OCI-LY7 (cell line): Measurements from ENCODE around the gene MAZ. TPM values are rescaled to one million over a fixed set of nuclear protein-coding genes. Genes with fewer than 3 reads are reported as not detected.

Source experiments
- BruUV-seq: library from RNA; stranded (reverse); fragments of 400-500 nt; replicated peaks from 2 replicates; lab custom pipeline; 2021; lab: Mats Ljungman, UMichigan
- CTCF ChIA-PET: fragments of 300-600 bp; sonication (Branson Sonifier 250); formaldehyde crosslinking; loops from one replicate; lab custom pipeline; 2022; ENCODE audit warnings: antibody characterized with exemption; ENCODE audit not compliant: unreplicated experiment; lab: Charles Lee
- POLR2A ChIA-PET: fragments of 300-600 bp; sonication (Branson Sonifier 250); formaldehyde crosslinking; loops from one replicate; lab custom pipeline; 2022; ENCODE audit warnings: antibody characterized with exemption; lab: Charles Lee
- DNase-seq: peaks from one replicate; pipeline ENCODE4 v3.0.0-alpha.2; 2015; ENCODE audit warnings: low spot score
- H2AFZ ChIP-seq: fragments of 200-600 bp; sonication (generic), shearing (Covaris generic); 2 replicates; pipeline ENCODE4 v1.6.1; 2014; ENCODE audit warnings: mild to moderate bottlenecking, antibody characterized with exemption, low read length, moderate library complexity
- H3K27ac ChIP-seq: fragments of 200-600 bp; sonication (generic); 2 replicates; pipeline ENCODE4 v1.5.1; 2014; ENCODE audit warnings: mixed run types, low read depth, mild to moderate bottlenecking, moderate library complexity, low read length, inconsistent platforms; ENCODE audit not compliant: poor library complexity, severe bottlenecking
- H3K36me3 ChIP-seq: fragments of 200-600 bp; sonication (generic); 2 replicates; pipeline ENCODE4 v1.6.1; 2014; ENCODE audit warnings: mild to moderate bottlenecking, antibody characterized with exemption, low read length, moderate library complexity, mixed read lengths; ENCODE audit not compliant: insufficient read depth
- H3K4me1 ChIP-seq: fragments of 200-600 bp; sonication (generic); 2 replicates; pipeline ENCODE4 v1.5.1; 2014; ENCODE audit warnings: mild to moderate bottlenecking, low read length; ENCODE audit not compliant: insufficient read depth, poor library complexity, severe bottlenecking
- H3K4me2 ChIP-seq: fragments of 200-600 bp; sonication (generic); 2 replicates; pipeline ENCODE4 v1.6.1; 2014; ENCODE audit warnings: mild to moderate bottlenecking, low read length
- H3K4me3 ChIP-seq: fragments of 200-600 bp; sonication (generic); 2 replicates; pipeline ENCODE4 v1.5.1; 2014; ENCODE audit warnings: mild to moderate bottlenecking, low read depth, low read length; ENCODE audit not compliant: poor library complexity, severe bottlenecking
- H3K79me2 ChIP-seq: fragments of 200-600 bp; sonication (generic); 2 replicates; pipeline ENCODE4 v1.6.1; 2016; ENCODE audit warnings: low read depth, mild to moderate bottlenecking, low read length, moderate library complexity, mixed read lengths; ENCODE audit not compliant: insufficient read depth
- H3K9me2 ChIP-seq: fragments of 200-600 bp; sonication (generic); 2 replicates; pipeline ENCODE4 v1.6.1; 2016; ENCODE audit warnings: mild to moderate bottlenecking, low read length, mixed read lengths; ENCODE audit not compliant: insufficient read depth
- H3K9me3 ChIP-seq: fragments of 200-600 bp; sonication (generic); 2 replicates; pipeline ENCODE4 v1.6.1; 2014; ENCODE audit warnings: mild to moderate bottlenecking, mixed run types, low read length, mixed read lengths
- H4K20me1 ChIP-seq: fragments of 200-600 bp; sonication (generic); 2 replicates; pipeline ENCODE4 v1.6.1; 2014; ENCODE audit warnings: mild to moderate bottlenecking, antibody characterized with exemption, low read length, moderate library complexity, mixed read lengths; ENCODE audit not compliant: insufficient read depth
- CTCF ChIP-seq: fragments of 200-600 bp; sonication (generic); conservative IDR thresholded peaks from 2 replicates; pipeline ENCODE4 v1.5.1; 2014; ENCODE audit warnings: mild to moderate bottlenecking, antibody characterized with exemption, low read length, moderate library complexity, mixed read lengths
- EZH2phosphoT487 ChIP-seq: fragments of 200-600 bp; sonication (generic); IDR thresholded peaks from 2 replicates; pipeline ENCODE4 v1.6.1; 2018; ENCODE audit warnings: low read depth, borderline replicate concordance, mild to moderate bottlenecking, mixed run types, antibody characterized with exemption, low read length, moderate library complexity, mixed read lengths
- intact Hi-C: fragments of 100-400 bp; cut with micrococcal nuclease; formaldehyde crosslinking; loops from one replicate; pipeline ENCODE4 v1.10.0; 2022; ENCODE audit not compliant: unreplicated experiment
- total RNA-seq, 2 experiments: library from RNA; depleted of rRNA in 1 of 2; stranded (reverse); fragments of >200 nt in 1 of 2; shearing (Covaris generic) in 1 of 2; gene quantifications; 2 replicates each; pipeline ENCODE4 v1.2.3, GENCODE V29; 2014 to 2022

The MAZ gene
- total RNA-seq, 2 experiments from 2014 or later: 471 to 484 TPM

GRCh38 chr16:29839822-29840221 lies 33.5 kb downstream of the MAZ start:
- no peak for TF ChIP-seq EZH2phosphoT487
- no peak for TF ChIP-seq CTCF
- Histone ChIP-seq H3K79me2 (no peaks in the 10 kb centered on the region), H2AFZ (no peak overlapping the region), H3K9me3 (no peaks in the 10 kb centered on the region), H4K20me1 (no peaks in the 10 kb centered on the region), H3K4me3 (no peak overlapping the region), H3K27ac (no peak overlapping the region), H3K36me3 (no peaks in the 10 kb centered on the region), H3K4me2 (no peak overlapping the region), H3K9me2 (no peaks in the 10 kb centered on the region), H3K4me1 (no peaks in the 10 kb centered on the region)
- BruUV-seq: no TSS peak
- ChIA-PET CTCF (no interaction called here), POLR2A (no interaction called here)
- intact Hi-C loops: no loop called here
- DNase-seq: no peak

- no peak for DNase-seq
- no TSS peak for BruUV-seq
- Histone ChIP-seq H2AFZ (no peak overlapping the region), H3K9me3 (no peaks in the 10 kb centered on the region), H3K27ac (no peak overlapping the region), H3K4me1 (no peaks in the 10 kb centered on the region), H4K20me1 (no peaks in the 10 kb centered on the region), H3K79me2 (no peaks in the 10 kb centered on the region), H3K9me2 (no peaks in the 10 kb centered on the region), H3K4me2 (no peak overlapping the region), H3K36me3 (no peaks in the 10 kb centered on the region), H3K4me3 (no peak overlapping the region)
- POLR2A ChIA-PET: no interaction called here
- TF ChIP-seq EZH2phosphoT487 (no peak), CTCF (no peak)
- CTCF ChIA-PET: no interaction called here
- intact Hi-C loops: no loop called here
Measured at GRCh38 chr16:29840240-29840639, 33.9 kb downstream of the MAZ start.

GRCh38 chr16:29841631-29842030 lies 35.3 kb downstream of the MAZ start:
- no peak overlapping the region for H2AFZ ChIP-seq
- CTCF ChIA-PET: no interaction called here
- intact Hi-C loops: no loop called here
- H3K9me3 ChIP-seq: no peaks in the 10 kb centered on the region
- H3K9me2 ChIP-seq: no peaks in the 10 kb centered on the region
- POLR2A ChIA-PET: no interaction called here
- H3K4me1 ChIP-seq: no peaks in the 10 kb centered on the region
- H4K20me1 ChIP-seq: no peaks in the 10 kb centered on the region
- H3K27ac ChIP-seq: no peak overlapping the region
- TF ChIP-seq EZH2phosphoT487: no peak
- no peak for TF ChIP-seq CTCF
- no peaks in the 10 kb centered on the region for H3K79me2 ChIP-seq
- H3K36me3 ChIP-seq: no peaks in the 10 kb centered on the region
- H3K4me2 ChIP-seq: no peak overlapping the region
- no peak overlapping the region for H3K4me3 ChIP-seq
- no TSS peak for BruUV-seq
- no peak for DNase-seq
